Prostate gland (tissue), 2 donors: ENCODE data around the gene BAIAP2. TPM values are rescaled to one million over a fixed set of nuclear protein-coding genes. Genes with fewer than 3 reads are reported as not detected.

Experiments
- DNase-seq: peaks from one replicate; pipeline ENCODE4 v3.0.0-alpha.2; 2019; ENCODE audit warnings: low spot score
- H3K27ac ChIP-seq, 2 donors: fragments of 200-600 bp; sonication (generic); 2 replicates each; pipeline ENCODE4 v1.5.1; 2017 to 2019
- H3K27me3 ChIP-seq: fragments of 200-600 bp; sonication (generic); replicated peaks from 2 replicates; pipeline ENCODE4 v1.5.1; 2019; ENCODE audit not compliant: insufficient read depth
- H3K36me3 ChIP-seq, 2 donors: fragments of 200-600 bp; sonication (generic); 1 replicate in 1 of 2; 2 replicates in 1 of 2; pipeline versions ENCODE4 v1.5.1 to v1.8.1; 2017 to 2019
- H3K4me1 ChIP-seq: fragments of 200-600 bp; sonication (generic); replicated peaks from 2 replicates; pipeline ENCODE4 v1.5.1; 2019
- H3K4me3 ChIP-seq, 2 donors: fragments of 200-600 bp; sonication (generic); 2 replicates each; pipeline ENCODE4 v1.5.1; 2017 to 2019
- H3K9me3 ChIP-seq: fragments of 200-600 bp; sonication (generic); 2 replicates; pipeline ENCODE4 v1.5.1; 2017
- CTCF ChIP-seq, 4 experiments: fragments of 200-600 bp in 2 of 4; fragments of 450-650 bp in 2 of 4; sonication (generic) in 2 of 4; IDR thresholded peaks; 1 replicate in 3 of 4; 2 replicates in 1 of 4; pipeline ENCODE4 v1.5.1; 2016 to 2019; ENCODE audit warnings: antibody characterized with exemption in 4 of 4, mild to moderate bottlenecking in 2 of 4, moderate library complexity in 2 of 4
- POLR2A ChIP-seq: fragments of 450-650 bp; IDR thresholded peaks from one replicate; pipeline ENCODE4 v1.6.1; 2016; ENCODE audit warnings: antibody characterized with exemption, mild to moderate bottlenecking
- POLR2AphosphoS5 ChIP-seq: sonication (generic); formaldehyde crosslinking; IDR thresholded peaks from one replicate; pipeline ENCODE4 v1.6.1; 2017; ENCODE audit warnings: antibody characterized with exemption
- WGBS: methylation state at CpG from one replicate; pipeline ENCODE4 v1.1.5; 2018; 5-methylcytosine and 5-hydroxymethylcytosine counted together
- intact Hi-C: fragments of 100-400 bp; cut with DNase I; formaldehyde crosslinking; loops from one replicate; pipeline ENCODE4 v1.14.2; 2022
- total RNA-seq, 2 donors: library from RNA; depleted of rRNA; stranded (reverse); fragments of >200 nt; gene quantifications; one replicate each; pipeline ENCODE4 v1.1.0, GENCODE V29; 2016

Gene BAIAP2
- total RNA-seq, 2 donors from 2014 or later, result 125 to 148 TPM

- peak; percentile 92 for DNase-seq
- intact Hi-C loops, result no loop called here
- Histone ChIP-seq H3K9me3 (no peaks in the 10 kb centered on the region), H3K27ac (peak overlapping the region; percentile 96 to 98), H3K4me1 (peaks cover 51% of the 10 kb centered on the region), H3K36me3 (no peaks in the 10 kb centered on the region), H3K27me3 (no peaks in the 10 kb centered on the region), H3K4me3 (no peak overlapping the region)
- WGBS, result 25% methylated on average over 7 of the region's 9 CpGs
- TF ChIP-seq CTCF (IDR thresholded peaks at IDR 0.05) (no peak), POLR2A (peak; percentile 46), POLR2AphosphoS5 (peak; percentile 95)
Observed at GRCh38 chr17:81066072-81066471, 31.1 kb downstream of the BAIAP2 start.

- Histone ChIP-seq H3K27ac (peak overlapping the region; percentile 96 to 98), H3K9me3 (no peaks in the 10 kb centered on the region), H3K36me3 (no peaks in the 10 kb centered on the region), H3K4me3 (no peak overlapping the region), H3K4me1 (peaks cover 47% of the 10 kb centered on the region), H3K27me3 (no peaks in the 10 kb centered on the region)
- intact Hi-C loops, result no loop called here
- no peak for DNase-seq
- TF ChIP-seq POLR2AphosphoS5, result no peak
- WGBS, result 75% methylated on average over 15 of the region's 16 CpGs
Observed at GRCh38 chr17:81066771-81067315, 31.9 kb downstream of the BAIAP2 start.

- no peaks in the 10 kb centered on the region for H3K36me3 ChIP-seq
- no peaks in the 10 kb centered on the region for H3K27me3 ChIP-seq
- H3K4me1 ChIP-seq, result peaks cover 47% of the 10 kb centered on the region
- DNase-seq, result no peak
- intact Hi-C loops, result no loop called here
- TF ChIP-seq POLR2AphosphoS5 (no peak), POLR2A (no peak), CTCF (IDR thresholded peaks at IDR 0.05) (no peak)
- H3K4me3 ChIP-seq, result no peak overlapping the region
- H3K9me3 ChIP-seq, result no peaks in the 10 kb centered on the region
- H3K27ac ChIP-seq, result peak overlapping the region; percentile 96 to 98
- WGBS, result 66% methylated on average over 12 of the region's 20 CpGs
Observed at GRCh38 chr17:81067391-81067811, 32.5 kb downstream of the BAIAP2 start.

- H3K4me3 ChIP-seq, result no peak overlapping the region
- 87% methylated on average over 26 of the region's 26 CpGs for WGBS
- DNase-seq, result no peak
- no peaks in the 10 kb centered on the region for H3K9me3 ChIP-seq
- H3K27me3 ChIP-seq, result no peaks in the 10 kb centered on the region
- peaks cover 37% of the 10 kb centered on the region for H3K4me1 ChIP-seq
- H3K27ac ChIP-seq, result peak overlapping the region; percentile 96 to 98
- TF ChIP-seq POLR2A (no peak), CTCF (IDR thresholded peaks at IDR 0.05) (no peak), POLR2AphosphoS5 (no peak)
- H3K36me3 ChIP-seq, result no peaks in the 10 kb centered on the region
- intact Hi-C loops, result no loop called here
Observed at GRCh38 chr17:81068411-81069134, 33.6 kb downstream of the BAIAP2 start.

- intact Hi-C loops, result no loop called here
- TF ChIP-seq POLR2AphosphoS5 (peak; percentile 29), CTCF (IDR thresholded peaks at IDR 0.05) (no peak)
- Histone ChIP-seq H3K4me1 (peaks cover 31% of the 10 kb centered on the region), H3K4me3 (no peak overlapping the region), H3K27ac (peak overlapping the region; percentile 96 to 98), H3K9me3 (no peaks in the 10 kb centered on the region), H3K27me3 (no peaks in the 10 kb centered on the region), H3K36me3 (no peaks in the 10 kb centered on the region)
- no peak for DNase-seq
- WGBS, result 87% methylated on average over 17 of the region's 23 CpGs
Observed at GRCh38 chr17:81069135-81069645, 34.2 kb downstream of the BAIAP2 start.
